Measurements from ENCODE around the gene ARHGAP6.

The ARHGAP6 gene

GRCh38 chrX:11462648-11463047 is 203.1 kb downstream of the ARHGAP6 start:
- DNase-seq (ENCODE audit: low read depth) = no peak

GRCh38 chrX:11462136-11462535 is 203.6 kb downstream of the ARHGAP6 start:
- H3K4me3 ChIP-seq (ENCODE audit: low read length) = no peak overlapping the region
- DNase-seq (ENCODE audit: low read depth) = no peak
- TF ChIP-seq CTCF (conservative IDR thresholded peaks at IDR 0.05; ENCODE audit: low read depth, low read length) = no peak

More at GRCh38 chrX:11462648-11463047, 203.1 kb downstream of the ARHGAP6 start:
- no peak overlapping the region for H3K4me3 ChIP-seq (ENCODE audit: low read length)
- no peak for TF ChIP-seq CTCF (conservative IDR thresholded peaks at IDR 0.05; ENCODE audit: low read depth, low read length)

- TF ChIP-seq CTCF (conservative IDR thresholded peaks at IDR 0.05; ENCODE audit: low read depth, low read length) = no peak
- no peak for DNase-seq (ENCODE audit: low read depth)
- H3K4me3 ChIP-seq (ENCODE audit: low read length) = no peak overlapping the region
These were observed 204.3 kb downstream of the ARHGAP6 start for GRCh38 chrX:11461201-11462001.

GRCh38 chrX:11460347-11460746 is 205.4 kb downstream of the ARHGAP6 start:
- H3K4me3 ChIP-seq (ENCODE audit: low read length) = no peak overlapping the region
- peak; percentile 28 for TF ChIP-seq CTCF (conservative IDR thresholded peaks at IDR 0.05; ENCODE audit: low read depth, low read length)
- no peak for DNase-seq (ENCODE audit: low read depth)

- no peak overlapping the region for H3K4me3 ChIP-seq (ENCODE audit: low read length)
- DNase-seq (ENCODE audit: low read depth) = no peak
- no peak for TF ChIP-seq CTCF (conservative IDR thresholded peaks at IDR 0.05; ENCODE audit: low read depth, low read length)
These were observed 207.6 kb downstream of the ARHGAP6 start for GRCh38 chrX:11458170-11458569.

GRCh38 chrX:11451151-11451550 is 214.6 kb downstream of the ARHGAP6 start:
- no peak for TF ChIP-seq CTCF (conservative IDR thresholded peaks at IDR 0.05; ENCODE audit: low read depth, low read length)
- DNase-seq (ENCODE audit: low read depth) = no peak
- no peak overlapping the region for H3K4me3 ChIP-seq (ENCODE audit: low read length)

- no peak overlapping the region for H3K4me3 ChIP-seq (ENCODE audit: low read length)
- no peak for TF ChIP-seq CTCF (conservative IDR thresholded peaks at IDR 0.05; ENCODE audit: low read depth, low read length)
- DNase-seq (ENCODE audit: low read depth) = no peak
These were observed 215.4 kb downstream of the ARHGAP6 start for GRCh38 chrX:11450354-11450753.
